ENCODE measurements around the gene RTEL1.

DNA sequence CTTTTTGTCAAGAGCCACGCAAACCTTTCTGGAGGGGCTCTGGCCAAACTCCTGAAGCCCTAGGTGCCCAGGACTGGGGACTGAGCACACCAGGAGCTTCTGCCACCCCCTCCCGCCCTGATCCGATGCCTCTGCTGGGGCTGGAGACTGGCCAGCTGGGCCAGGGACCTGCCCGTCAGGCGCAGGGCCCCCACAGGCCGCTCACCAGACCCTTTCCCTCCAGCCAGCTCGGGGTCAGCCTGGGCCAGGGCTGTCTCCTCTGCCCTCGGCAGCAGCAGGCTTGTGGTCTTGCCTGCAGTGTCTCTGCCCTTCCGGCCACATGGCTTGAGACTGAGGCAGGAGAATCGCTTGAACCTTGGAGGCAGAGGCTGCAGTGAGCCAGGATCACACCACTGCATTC is 14.6 kb downstream of the RTEL1 start:
- no peak for TF ChIP-seq FOXP2 (optimal IDR thresholded peaks at IDR 0.05; ENCODE audit: control extremely low read depth, extremely low read length, insufficient read depth)
- no peak for TF ChIP-seq EZH2 (IDR thresholded peaks at IDR 0.05)
- no peak for TF ChIP-seq POLR2AphosphoS5 (IDR thresholded peaks at IDR 0.05; ENCODE audit: borderline replicate concordance, low read depth, low read length)
